HL-60 (cell line): ENCODE results near the gene SH3D19.

ENCODE experiments used
- GABPA ChIP-seq: IDR thresholded peaks from 2 replicates; pipeline ENCODE4 v1.6.1; 2012; ENCODE audit warnings: low read depth
- POLR2AphosphoS5 ChIP-seq: IDR thresholded peaks from 2 replicates; pipeline ENCODE4 v1.6.1; 2012; ENCODE audit warnings: low read depth
- TF ChIP-seq, protein P1 (sequence below): IDR thresholded peaks from one replicate; pipeline ENCODE4 v1.5.1; 2011; ENCODE audit warnings: low read length, control low read depth, inconsistent platforms; ENCODE audit not compliant: insufficient read depth

DNA sequence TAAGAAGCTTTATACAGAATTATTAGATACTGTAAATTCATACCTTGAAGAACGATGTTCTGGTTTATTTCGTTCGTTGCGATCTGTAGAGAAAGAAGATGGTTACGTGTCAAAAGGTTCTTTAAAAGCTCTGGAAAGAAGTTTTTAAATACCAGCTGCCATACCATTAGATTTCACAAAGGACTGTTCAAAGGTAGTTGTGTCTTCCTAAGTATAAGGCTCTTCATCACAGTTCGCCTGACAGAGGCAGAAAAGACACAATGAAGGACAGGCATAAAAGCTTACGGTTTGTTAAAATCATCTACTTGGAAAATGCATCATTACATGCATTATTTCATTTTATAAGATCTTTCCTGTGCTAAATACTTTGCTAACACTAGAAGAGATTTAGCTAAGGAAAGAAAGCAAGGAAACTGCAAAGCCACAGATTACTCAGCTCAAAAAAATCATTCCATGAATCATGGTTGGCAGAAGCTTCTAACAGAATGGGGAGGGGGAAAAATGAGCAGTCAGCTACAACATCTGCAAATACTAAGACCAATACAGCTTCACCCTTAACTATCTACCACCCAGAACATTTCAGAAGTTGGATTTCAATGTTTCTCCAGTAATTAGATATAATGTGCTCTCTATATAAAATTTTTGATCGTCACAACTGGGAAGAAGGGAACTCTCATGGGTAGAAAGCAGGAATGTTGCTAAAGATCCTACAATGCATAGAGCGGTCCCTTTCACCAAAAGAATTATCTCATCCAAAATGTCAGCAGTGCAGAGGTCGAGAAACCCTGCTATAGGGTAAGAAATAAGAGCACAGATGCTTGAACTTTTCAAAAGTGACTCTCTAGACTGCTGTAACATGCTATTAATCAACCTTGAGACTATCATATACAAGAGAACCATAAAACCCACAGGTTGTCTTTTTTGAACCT is 99.1 kb downstream of the SH3D19 start:
- TF ChIP-seq POLR2AphosphoS5 (no peak), GABPA (no peak)
- TF ChIP-seq, protein P1, sequence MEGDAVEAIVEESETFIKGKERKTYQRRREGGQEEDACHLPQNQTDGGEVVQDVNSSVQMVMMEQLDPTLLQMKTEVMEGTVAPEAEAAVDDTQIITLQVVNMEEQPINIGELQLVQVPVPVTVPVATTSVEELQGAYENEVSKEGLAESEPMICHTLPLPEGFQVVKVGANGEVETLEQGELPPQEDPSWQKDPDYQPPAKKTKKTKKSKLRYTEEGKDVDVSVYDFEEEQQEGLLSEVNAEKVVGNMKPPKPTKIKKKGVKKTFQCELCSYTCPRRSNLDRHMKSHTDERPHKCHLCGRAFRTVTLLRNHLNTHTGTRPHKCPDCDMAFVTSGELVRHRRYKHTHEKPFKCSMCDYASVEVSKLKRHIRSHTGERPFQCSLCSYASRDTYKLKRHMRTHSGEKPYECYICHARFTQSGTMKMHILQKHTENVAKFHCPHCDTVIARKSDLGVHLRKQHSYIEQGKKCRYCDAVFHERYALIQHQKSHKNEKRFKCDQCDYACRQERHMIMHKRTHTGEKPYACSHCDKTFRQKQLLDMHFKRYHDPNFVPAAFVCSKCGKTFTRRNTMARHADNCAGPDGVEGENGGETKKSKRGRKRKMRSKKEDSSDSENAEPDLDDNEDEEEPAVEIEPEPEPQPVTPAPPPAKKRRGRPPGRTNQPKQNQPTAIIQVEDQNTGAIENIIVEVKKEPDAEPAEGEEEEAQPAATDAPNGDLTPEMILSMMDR = no peak
